ENCODE data around the gene ACIN1. TPM values are rescaled to one million over a fixed set of nuclear protein-coding genes. Genes with fewer than 3 reads are reported as not detected.
A peak's percentile ranks its signal among the peaks of the same experiment; 100 is the strongest.

ACIN1 gene
- total RNA-seq, 1 donor from 2014 or later, result 458 TPM

GRCh38 chr14:23122086-23122485, 27.1 kb upstream of the ACIN1 start:
- no peaks in the 10 kb centered on the region for H3K9me3 Mint-ChIP-seq (ENCODE audit: low read depth)
- no peak for DNase-seq (ENCODE audit: low spot score, unreplicated experiment)
- H3K4me3 Mint-ChIP-seq (ENCODE audit: low read depth), result no peak overlapping the region
- no peaks in the 10 kb centered on the region for H3K36me3 Mint-ChIP-seq (ENCODE audit: insufficient read depth)
- peaks cover 8% of the 10 kb centered on the region for H3K4me1 Mint-ChIP-seq (ENCODE audit: low read depth)
- H3K27ac Mint-ChIP-seq, result no peak overlapping the region
- H3K27me3 Mint-ChIP-seq, result peaks cover 4% of the 10 kb centered on the region
- no peak for TF ChIP-seq CTCF (IDR thresholded peaks at IDR 0.05; ENCODE audit: unreplicated experiment)

- DNase-seq (ENCODE audit: low spot score, unreplicated experiment), result no peak
- Mint-ChIP-seq H3K36me3 (ENCODE audit: insufficient read depth) (no peaks in the 10 kb centered on the region), H3K27ac (peak overlapping the region; percentile 68), H3K4me1 (ENCODE audit: low read depth) (peaks cover 8% of the 10 kb centered on the region), H3K27me3 (peaks cover 8% of the 10 kb centered on the region), H3K9me3 (ENCODE audit: low read depth) (no peaks in the 10 kb centered on the region), H3K4me3 (ENCODE audit: low read depth) (no peak overlapping the region)
- no peak for TF ChIP-seq CTCF (IDR thresholded peaks at IDR 0.05; ENCODE audit: unreplicated experiment)
Observed at GRCh38 chr14:23121361-23121771, 26.4 kb upstream of the ACIN1 start.

GRCh38 chr14:23120541-23121251, 25.8 kb upstream of the ACIN1 start:
- no peaks in the 10 kb centered on the region for H3K36me3 Mint-ChIP-seq (ENCODE audit: insufficient read depth)
- H3K27ac Mint-ChIP-seq, result peak overlapping the region; percentile 68
- H3K27me3 Mint-ChIP-seq, result peaks cover 15% of the 10 kb centered on the region
- no peak overlapping the region for H3K4me3 Mint-ChIP-seq (ENCODE audit: low read depth)
- peak; percentile 83 for DNase-seq (ENCODE audit: low spot score, unreplicated experiment)
- peaks cover 8% of the 10 kb centered on the region for H3K4me1 Mint-ChIP-seq (ENCODE audit: low read depth)
- peak; percentile 100 for TF ChIP-seq CTCF (IDR thresholded peaks at IDR 0.05; ENCODE audit: unreplicated experiment)
- H3K9me3 Mint-ChIP-seq (ENCODE audit: low read depth), result no peaks in the 10 kb centered on the region

GRCh38 chr14:23119363-23120327, 24.7 kb upstream of the ACIN1 start:
- Mint-ChIP-seq H3K27ac (no peak overlapping the region), H3K27me3 (peaks cover 19% of the 10 kb centered on the region), H3K4me3 (ENCODE audit: low read depth) (no peak overlapping the region), H3K9me3 (ENCODE audit: low read depth) (no peaks in the 10 kb centered on the region), H3K36me3 (ENCODE audit: insufficient read depth) (no peaks in the 10 kb centered on the region), H3K4me1 (ENCODE audit: low read depth) (peaks cover 8% of the 10 kb centered on the region)
- DNase-seq (ENCODE audit: low spot score, unreplicated experiment), result no peak
- TF ChIP-seq CTCF (IDR thresholded peaks at IDR 0.05; ENCODE audit: unreplicated experiment), result no peak
